HCT116 (cell line): ENCODE measurements around the gene PRDM7. TPM values are rescaled to one million over a fixed set of nuclear protein-coding genes. Genes with fewer than 3 reads are reported as not detected.

Experiments
- ATAC-seq: fragments of 200-7000 bp; cut with Tn5 transposase; 2 replicates; pipeline ENCODE4 v1.9.1; 2020; ENCODE audit warnings: mild to moderate bottlenecking, moderate library complexity
- BruUV-seq: library from RNA; stranded (reverse); fragments of 400-500 nt; replicated peaks from 2 replicates; lab custom pipeline; 2021; lab: Mats Ljungman, UMichigan
- CTCF ChIA-PET: fragments of 300-600 bp; sonication (Branson Sonifier 250); formaldehyde crosslinking; loops from one replicate; lab custom pipeline; 2021; ENCODE audit warnings: antibody characterized with exemption; lab: Charles Lee
- POLR2A ChIA-PET: fragments of 300-600, 350-600 bp; sonication (Branson Sonifier 250); formaldehyde crosslinking; loops from one replicate; lab custom pipeline; 2021; ENCODE audit warnings: antibody characterized with exemption; lab: Charles Lee
- RAD21 ChIA-PET, 2 experiments: fragments of 300-600 bp; sonication (Branson Sonifier 250); formaldehyde crosslinking; loops; one replicate each; lab custom pipeline; 2023; ENCODE audit warnings: low total read pairs in 2 of 2; ENCODE audit not compliant: uncharacterized antibody in 2 of 2, unreplicated experiment in 2 of 2, low non-redundant PET in 1 of 2; lab: Charles Lee
- DNase-seq: peaks from one replicate; pipeline ENCODE4 v3.0.0-alpha.2; 2010; ENCODE audit warnings: low read depth, low spot score
- H2AFZ ChIP-seq: fragments of 200-600 bp; shearing (Covaris generic), sonication (generic); 2 replicates; pipeline ENCODE4 v1.6.1; 2017; ENCODE audit warnings: low read depth, mixed run types, mixed read lengths, antibody characterized with exemption, low read length; ENCODE audit not compliant: poor library complexity, severe bottlenecking
- H3K27ac ChIP-seq: 2 replicates; pipeline ENCODE4 v1.5.1; 2012; ENCODE audit warnings: low read depth, low read length
- H3K27me3 ChIP-seq: fragments of 200-600 bp; sonication (generic); 2 replicates; pipeline ENCODE4 v1.6.1; 2016; ENCODE audit warnings: mixed run types, low read length, mixed read lengths; ENCODE audit not compliant: insufficient read depth
- H3K36me3 ChIP-seq, 2 experiments: fragments of 200-500 bp in 1 of 2; fragments of 200-600 bp in 1 of 2; sonication (Bioruptor generic) in 1 of 2; sonication (generic) in 1 of 2; 2 replicates each; pipeline versions ENCODE4 v1.5.1 to v1.6.1; 2014 to 2016; ENCODE audit warnings: low read length in 2 of 2, inconsistent platforms in 1 of 2, mixed read lengths in 1 of 2, mixed run types in 1 of 2; ENCODE audit not compliant: insufficient read depth in 2 of 2, control insufficient read depth in 1 of 2
- H3K4me1 ChIP-seq, 2 experiments: fragments of 200-600 bp in 1 of 2; sonication (generic) in 1 of 2; 2 replicates each; pipeline versions ENCODE4 v1.5.1 to v1.6.1; 2012 to 2017; ENCODE audit warnings: low read length in 2 of 2, inconsistent platforms in 1 of 2, mild to moderate bottlenecking in 1 of 2, mixed read lengths in 1 of 2, mixed run types in 1 of 2, moderate library complexity in 1 of 2; ENCODE audit not compliant: insufficient read depth in 2 of 2, control insufficient read depth in 1 of 2
- H3K4me2 ChIP-seq: fragments of 200-600 bp; sonication (generic); 2 replicates; pipeline ENCODE4 v1.6.1; 2017; ENCODE audit warnings: mixed run types, low read length, mixed read lengths
- H3K4me3 ChIP-seq, 2 experiments: fragments of 200-600 bp in 1 of 2; sonication (generic) in 1 of 2; replicated peaks in 1 of 2; 2 replicates each; pipeline ENCODE4 v1.5.1; 2011 to 2016; ENCODE audit warnings: low read length in 2 of 2, control low read depth in 1 of 2, low read depth in 1 of 2, mild to moderate bottlenecking in 1 of 2, mixed read lengths in 1 of 2, mixed run types in 1 of 2
- H3K79me2 ChIP-seq: fragments of 200-600 bp; sonication (generic); 2 replicates; pipeline ENCODE4 v1.6.1; 2017; ENCODE audit warnings: mild to moderate bottlenecking, mixed run types, low read length, moderate library complexity, mixed read lengths; ENCODE audit not compliant: insufficient read depth
- H3K9ac ChIP-seq: fragments of 200-600 bp; sonication (generic); 2 replicates; pipeline ENCODE4 v1.6.1; 2016; ENCODE audit warnings: low read length, mixed read lengths
- H3K9me2 ChIP-seq: fragments of 200-600 bp; sonication (generic), shearing (Covaris generic); 2 replicates; pipeline ENCODE4 v1.6.1; 2017; ENCODE audit warnings: mixed run types, mild to moderate bottlenecking, moderate library complexity; ENCODE audit not compliant: insufficient read depth
- H3K9me3 ChIP-seq, 2 experiments: fragments of 200-500 bp in 1 of 2; fragments of 200-600 bp in 1 of 2; sonication (Bioruptor generic) in 1 of 2; sonication (generic) in 1 of 2; 2 replicates each; pipeline ENCODE4 v1.6.1; 2014 to 2017; ENCODE audit warnings: low read length in 2 of 2, mixed read lengths in 2 of 2, inconsistent platforms in 1 of 2, low read depth in 1 of 2, mild to moderate bottlenecking in 1 of 2, mixed run types in 1 of 2, moderate library complexity in 1 of 2; ENCODE audit not compliant: control insufficient read depth in 1 of 2, insufficient read depth in 1 of 2
- H4K20me1 ChIP-seq: fragments of 200-600 bp; sonication (generic), shearing (Covaris generic); 2 replicates; pipeline ENCODE4 v1.6.1; 2017; ENCODE audit warnings: mixed run types, mild to moderate bottlenecking, moderate library complexity; ENCODE audit not compliant: insufficient read depth
- EGR1 ChIP-seq: IDR thresholded peaks from 2 replicates; pipeline ENCODE4 v1.6.1; 2012; ENCODE audit warnings: low read depth
- EZH2 ChIP-seq: fragments of 200-600 bp; sonication (generic); IDR thresholded peaks from 2 replicates; pipeline ENCODE4 v1.6.1; 2017; ENCODE audit warnings: antibody characterized with exemption, mixed run types
- EZH2phosphoT487 ChIP-seq: fragments of 200-600 bp; IDR thresholded peaks from 2 replicates; pipeline ENCODE4 v1.6.1; 2018; ENCODE audit warnings: antibody characterized with exemption, borderline replicate concordance
- FOSL1 ChIP-seq: IDR thresholded peaks from 2 replicates; pipeline ENCODE4 v1.6.1; 2012; ENCODE audit warnings: low read depth
- JUND ChIP-seq: IDR thresholded peaks from 2 replicates; pipeline ENCODE4 v1.6.1; 2012
- POLR2AphosphoS5 ChIP-seq: IDR thresholded peaks from 2 replicates; pipeline ENCODE4 v1.6.1; 2011; ENCODE audit warnings: mild to moderate bottlenecking, low read depth, low read length, moderate library complexity
- RAD21 ChIP-seq: IDR thresholded peaks from 2 replicates; pipeline ENCODE4 v1.6.1; 2012; ENCODE audit warnings: low read depth, mild to moderate bottlenecking
- SP1 ChIP-seq: IDR thresholded peaks from 2 replicates; pipeline ENCODE4 v1.6.1; 2012; ENCODE audit warnings: low read depth
- SRF ChIP-seq: IDR thresholded peaks from 2 replicates; pipeline ENCODE4 v1.6.1; 2012; ENCODE audit warnings: low read depth
- YY1 ChIP-seq: IDR thresholded peaks from 2 replicates; pipeline ENCODE4 v1.6.1; 2011; ENCODE audit warnings: low read length, low read depth, moderate library complexity, mild to moderate bottlenecking; ENCODE audit not compliant: insufficient replicate concordance; ENCODE audit errors: extremely low read depth
- ZNF274 ChIP-seq: fragments of 200-500 bp; sonication (Bioruptor generic); IDR thresholded peaks from 2 replicates; pipeline ENCODE4 v1.6.1; 2014; ENCODE audit warnings: mild to moderate bottlenecking, low read depth, low read length, inconsistent platforms
- intact Hi-C: fragments of 100-400 bp; cut with micrococcal nuclease; formaldehyde crosslinking; loops from 2 replicates; pipeline ENCODE4 v1.10.0; 2022
- total RNA-seq: library from RNA; stranded (reverse); gene quantifications from one replicate; pipeline ENCODE4 v1.2.1, GENCODE V29; 2021; ENCODE audit not compliant: unreplicated experiment
- TF ChIP-seq, protein P1 (sequence below): IDR thresholded peaks from 2 replicates; pipeline ENCODE4 v1.6.1; 2012; ENCODE audit warnings: low read depth
- TF ChIP-seq, protein P2 (sequence below): IDR thresholded peaks from 2 replicates; pipeline ENCODE4 v1.6.1; 2012

Gene PRDM7
- total RNA-seq, 1 experiment from 2014 or later = 0.07 TPM

DNA sequence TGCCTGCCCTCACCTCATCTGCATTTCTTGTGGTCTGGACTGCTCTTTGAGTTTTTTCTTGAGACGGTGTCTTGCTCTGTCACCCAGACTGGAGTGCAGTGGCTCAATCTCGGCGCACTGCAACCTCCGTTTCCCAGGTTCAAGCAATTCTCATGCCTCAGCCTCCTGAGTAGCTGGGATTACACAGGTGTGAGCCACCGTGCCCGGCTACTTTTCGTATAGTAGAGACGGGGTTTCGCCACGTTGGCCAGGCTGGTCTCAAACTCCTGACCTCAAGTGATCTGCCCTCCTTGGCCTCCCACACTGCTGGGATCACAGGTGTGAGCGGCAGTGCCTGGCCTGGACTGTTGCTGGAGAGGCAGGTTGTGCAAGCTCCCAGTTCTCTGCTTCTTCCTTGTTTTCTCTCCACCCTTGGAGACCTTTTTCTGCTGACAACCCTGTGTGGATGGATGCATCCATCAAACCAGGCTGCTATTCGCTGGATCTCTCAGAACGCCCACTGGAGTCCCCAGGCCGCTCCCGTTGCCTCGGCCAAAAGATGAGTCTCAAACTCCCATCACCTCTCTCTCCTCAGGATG is 35.1 kb downstream of the PRDM7 start:
- no peak for DNase-seq
- TF ChIP-seq POLR2AphosphoS5 = no peak
- TF ChIP-seq RAD21 = no peak
- TF ChIP-seq EGR1 = no peak
- TF ChIP-seq FOSL1 = no peak
- TF ChIP-seq YY1 = no peak
- no peak for TF ChIP-seq SRF
- TF ChIP-seq JUND = no peak
- TF ChIP-seq, protein P1, sequence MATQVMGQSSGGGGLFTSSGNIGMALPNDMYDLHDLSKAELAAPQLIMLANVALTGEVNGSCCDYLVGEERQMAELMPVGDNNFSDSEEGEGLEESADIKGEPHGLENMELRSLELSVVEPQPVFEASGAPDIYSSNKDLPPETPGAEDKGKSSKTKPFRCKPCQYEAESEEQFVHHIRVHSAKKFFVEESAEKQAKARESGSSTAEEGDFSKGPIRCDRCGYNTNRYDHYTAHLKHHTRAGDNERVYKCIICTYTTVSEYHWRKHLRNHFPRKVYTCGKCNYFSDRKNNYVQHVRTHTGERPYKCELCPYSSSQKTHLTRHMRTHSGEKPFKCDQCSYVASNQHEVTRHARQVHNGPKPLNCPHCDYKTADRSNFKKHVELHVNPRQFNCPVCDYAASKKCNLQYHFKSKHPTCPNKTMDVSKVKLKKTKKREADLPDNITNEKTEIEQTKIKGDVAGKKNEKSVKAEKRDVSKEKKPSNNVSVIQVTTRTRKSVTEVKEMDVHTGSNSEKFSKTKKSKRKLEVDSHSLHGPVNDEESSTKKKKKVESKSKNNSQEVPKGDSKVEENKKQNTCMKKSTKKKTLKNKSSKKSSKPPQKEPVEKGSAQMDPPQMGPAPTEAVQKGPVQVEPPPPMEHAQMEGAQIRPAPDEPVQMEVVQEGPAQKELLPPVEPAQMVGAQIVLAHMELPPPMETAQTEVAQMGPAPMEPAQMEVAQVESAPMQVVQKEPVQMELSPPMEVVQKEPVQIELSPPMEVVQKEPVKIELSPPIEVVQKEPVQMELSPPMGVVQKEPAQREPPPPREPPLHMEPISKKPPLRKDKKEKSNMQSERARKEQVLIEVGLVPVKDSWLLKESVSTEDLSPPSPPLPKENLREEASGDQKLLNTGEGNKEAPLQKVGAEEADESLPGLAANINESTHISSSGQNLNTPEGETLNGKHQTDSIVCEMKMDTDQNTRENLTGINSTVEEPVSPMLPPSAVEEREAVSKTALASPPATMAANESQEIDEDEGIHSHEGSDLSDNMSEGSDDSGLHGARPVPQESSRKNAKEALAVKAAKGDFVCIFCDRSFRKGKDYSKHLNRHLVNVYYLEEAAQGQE = no peak
- no peak for TF ChIP-seq ZNF274
- TF ChIP-seq SP1 = no peak
- TF ChIP-seq EZH2 = no peak
- TF ChIP-seq EZH2phosphoT487 = no peak
- TF ChIP-seq, protein P2, sequence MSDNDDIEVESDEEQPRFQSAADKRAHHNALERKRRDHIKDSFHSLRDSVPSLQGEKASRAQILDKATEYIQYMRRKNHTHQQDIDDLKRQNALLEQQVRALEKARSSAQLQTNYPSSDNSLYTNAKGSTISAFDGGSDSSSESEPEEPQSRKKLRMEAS = no peak
- Histone ChIP-seq H3K27me3 (no peaks in the 10 kb centered on the region), H3K79me2 (no peaks in the 10 kb centered on the region), H3K4me1 (peaks cover 14 to 33% of the 10 kb centered on the region in 2 experiments), H3K4me3 (no peak overlapping the region), H4K20me1 (no peaks in the 10 kb centered on the region), H3K9me3 (no peaks in the 10 kb centered on the region), H2AFZ (no peak overlapping the region), H3K9ac (no peak overlapping the region), H3K36me3 (peaks cover 34 to 52% of the 10 kb centered on the region in 2 experiments; a peak in 3 of 4 replicates), H3K9me2 (no peaks in the 10 kb centered on the region), H3K4me2 (no peak overlapping the region), H3K27ac (no peak overlapping the region)
- intact Hi-C loops = no loop called here
- ChIA-PET RAD21 (no interaction called here), CTCF (no interaction called here), POLR2A (interaction anchor here (1.2 kb wide), 1 partner anchor 9 kb away, joined by 3 read pairs; no protein-coding TSS in a partner anchor)
- no peak for ATAC-seq
- no TSS peak for BruUV-seq
